ENCODE data around the gene JPH3. TPM values are rescaled to one million over a fixed set of nuclear protein-coding genes. Genes with fewer than 3 reads are reported as not detected.

The JPH3 gene
- total RNA-seq, 2 donors from 2014 or later = 0.05 to 0.09 TPM

- ATAC-seq (no peak), DNase-seq (no peak)
- intact Hi-C loops (cut with DNase I) = loop anchor here (5.0 to 10.0 kb wide), 3 partner anchors 51 to 326 kb away; partner anchors contain the start of gene MAP1LC3B (in 1 of the 2)
Observed at GRCh38 chr16:87638736-87639135, 36.4 kb downstream of the JPH3 start.

GRCh38 chr16:87641721-87642120 lies 39.4 kb downstream of the JPH3 start:
- ATAC-seq (no peak), DNase-seq (no peak)
- intact Hi-C loops (cut with DNase I) = no loop called here

GRCh38 chr16:87642491-87642890 lies 40.2 kb downstream of the JPH3 start:
- intact Hi-C loops (cut with DNase I) = no loop called here
- no peak for DNase-seq
- no peak for ATAC-seq

- intact Hi-C loops (cut with DNase I) = no loop called here
- DNase-seq (no peak), ATAC-seq (no peak)
Observed at GRCh38 chr16:87644186-87644585, 41.9 kb downstream of the JPH3 start.

- no peak for DNase-seq
- intact Hi-C loops (cut with DNase I) = no loop called here
- no peak for ATAC-seq
Observed at GRCh38 chr16:87644596-87644995, 42.3 kb downstream of the JPH3 start.

- intact Hi-C loops (cut with DNase I) = no loop called here
- DNase-seq = no peak
- no peak for ATAC-seq
Observed at GRCh38 chr16:87645802-87646201, 43.5 kb downstream of the JPH3 start.

GRCh38 chr16:87647431-87648185 lies 45.3 kb downstream of the JPH3 start:
- no peak for DNase-seq
- no peak for ATAC-seq

GRCh38 chr16:87648236-87648635 lies 45.9 kb downstream of the JPH3 start:
- intact Hi-C loops (cut with DNase I) = no loop called here
- DNase-seq (no peak), ATAC-seq (no peak)

More at GRCh38 chr16:87647431-87648185, 45.3 kb downstream of the JPH3 start:
- intact Hi-C loops (cut with DNase I) = no loop called here

GRCh38 chr16:87648698-87649487 lies 46.6 kb downstream of the JPH3 start:
- ATAC-seq (peak in 1 of 2 donors; percentile 8), DNase-seq (no peak)

GRCh38 chr16:87652386-87652785 lies 50.1 kb downstream of the JPH3 start:
- no peak for ATAC-seq
- no peak for DNase-seq
- intact Hi-C loops (cut with DNase I) = no loop called here

More at GRCh38 chr16:87648698-87649487, 46.6 kb downstream of the JPH3 start:
- intact Hi-C loops (cut with DNase I) = no loop called here

- intact Hi-C loops (cut with DNase I) = no loop called here
- no peak for ATAC-seq
- DNase-seq = no peak
Observed at GRCh38 chr16:87652799-87653198, 50.5 kb downstream of the JPH3 start.

- DNase-seq = no peak
- ATAC-seq = no peak
- intact Hi-C loops (cut with DNase I) = no loop called here
Observed at GRCh38 chr16:87653234-87653633, 50.9 kb downstream of the JPH3 start.

GRCh38 chr16:87654826-87655225 lies 52.5 kb downstream of the JPH3 start:
- ATAC-seq (no peak), DNase-seq (no peak)
- intact Hi-C loops (cut with DNase I) = no loop called here

GRCh38 chr16:87656328-87656727 lies 54.0 kb downstream of the JPH3 start:
- ATAC-seq = no peak
- no peak for DNase-seq
- intact Hi-C loops (cut with DNase I) = no loop called here

GRCh38 chr16:87657621-87658192 lies 55.4 kb downstream of the JPH3 start:
- intact Hi-C loops (cut with DNase I) = no loop called here
- DNase-seq = no peak
- ATAC-seq = no peak

GRCh38 chr16:87658564-87659225 lies 56.4 kb downstream of the JPH3 start:
- intact Hi-C loops (cut with DNase I) = no loop called here
- no peak for ATAC-seq
- no peak for DNase-seq

- intact Hi-C loops (cut with DNase I) = no loop called here
- peak; percentile 48 to 71 for ATAC-seq
- DNase-seq = peak; percentile 38
Observed at GRCh38 chr16:87661561-87661960, 59.3 kb downstream of the JPH3 start.

- ATAC-seq (no peak), DNase-seq (no peak)
- intact Hi-C loops (cut with DNase I) = no loop called here
Observed at GRCh38 chr16:87662254-87663204, 60.2 kb downstream of the JPH3 start.

- intact Hi-C loops (cut with DNase I) = no loop called here
- DNase-seq = no peak
Observed at GRCh38 chr16:87664792-87665191, 62.5 kb downstream of the JPH3 start.

More at GRCh38 chr16:87664792-87665191, 62.5 kb downstream of the JPH3 start:
- ATAC-seq = no peak

All from left cardiac atrium (tissue), 4 donors.